H1 (cell line): ENCODE data around the gene KRTAP19-6. TPM values are rescaled to one million over a fixed set of nuclear protein-coding genes. Genes with fewer than 3 reads are reported as not detected.

Experiments
- CTCF ChIA-PET: fragments of 300-600 bp; sonication (Branson Sonifier 250); formaldehyde crosslinking; loops from one replicate; lab custom pipeline; 2021; ENCODE audit not compliant: partially characterized antibody; lab: Charles Lee
- POLR2A ChIA-PET: fragments of 300-600 bp; sonication (Branson Sonifier 250); formaldehyde crosslinking; loops from one replicate; lab custom pipeline; 2021; ENCODE audit warnings: inconsistent platforms; ENCODE audit not compliant: partially characterized antibody; lab: Charles Lee
- DNase-seq, 2 experiments: peaks; one replicate each; pipeline versions ENCODE4 v3.0.0 to v3.0.0-alpha.2; 2010 to 2022; ENCODE audit warnings: low spot score in 2 of 2, low read depth in 1 of 2, mixed read lengths in 1 of 2
- FAIRE-seq: peaks from 2 replicates; lab custom pipeline; 2011; peaks lifted over from hg19 to GRCh38; lab: Jason Lieb, UNC
- H2AFZ ChIP-seq: 2 replicates; pipeline ENCODE4 v1.8.1; 2012; ENCODE audit warnings: low read length, inconsistent platforms
- H2AK5ac ChIP-seq: 2 replicates; pipeline ENCODE4 v1.6.1; 2013; ENCODE audit warnings: low read depth, low read length
- H2BK120ac ChIP-seq: replicated peaks from 2 replicates; pipeline ENCODE3; 2013; ENCODE audit warnings: low read depth, low read length, inconsistent platforms
- H2BK12ac ChIP-seq: 2 replicates; pipeline ENCODE4 v1.6.1; 2013; ENCODE audit warnings: low read depth, low read length
- H2BK15ac ChIP-seq: 2 replicates; pipeline ENCODE4 v1.6.1; 2013; ENCODE audit warnings: low read length
- H2BK20ac ChIP-seq: 2 replicates; pipeline ENCODE4 v1.6.1; 2013; ENCODE audit warnings: low read length
- H2BK5ac ChIP-seq: 2 replicates; pipeline ENCODE4 v1.6.1; 2013; ENCODE audit warnings: low read depth, low read length
- H3K14ac ChIP-seq: 2 replicates; pipeline ENCODE4 v1.6.1; 2013; ENCODE audit warnings: inconsistent platforms; ENCODE audit not compliant: insufficient read length
- H3K18ac ChIP-seq: 2 replicates; pipeline ENCODE4 v1.6.1; 2013; ENCODE audit warnings: low read length; ENCODE audit errors: extremely low read depth
- H3K23ac ChIP-seq: 2 replicates; pipeline ENCODE4 v1.6.1; 2013; ENCODE audit warnings: inconsistent platforms; ENCODE audit not compliant: insufficient read length
- H3K23me2 ChIP-seq: 2 replicates; pipeline ENCODE4 v1.6.1; 2013; ENCODE audit warnings: low read depth, low read length
- H3K27ac ChIP-seq: 2 replicates; pipeline ENCODE4 v1.6.1; 2011; ENCODE audit warnings: low read depth, low read length, inconsistent platforms
- H3K27me3 ChIP-seq, 4 experiments: replicated peaks in 1 of 4; 1 replicate in 1 of 4; 2 replicates in 3 of 4; pipeline versions ENCODE4 v1.6.1 to v1.8.1; 2011 to 2013; ENCODE audit warnings: low read length in 3 of 4, mild to moderate bottlenecking in 3 of 4, inconsistent platforms in 2 of 4, mixed read lengths in 2 of 4, moderate library complexity in 1 of 4; ENCODE audit not compliant: control insufficient read depth in 3 of 4, insufficient read depth in 3 of 4; ENCODE audit errors: extremely low read depth in 1 of 4
- H3K36me3 ChIP-seq, 4 experiments: 2 replicates each; pipeline versions ENCODE4 v1.6.1 to v1.8.1; 2011 to 2013; ENCODE audit warnings: mild to moderate bottlenecking in 4 of 4, low read length in 3 of 4, moderate library complexity in 2 of 4, control low read depth in 1 of 4, inconsistent platforms in 1 of 4; ENCODE audit not compliant: insufficient read depth in 4 of 4, control insufficient read depth in 2 of 4
- H3K4ac ChIP-seq: replicated peaks from 2 replicates; pipeline ENCODE3; 2013; ENCODE audit warnings: low read length, low read depth, mixed read lengths, inconsistent platforms; ENCODE audit not compliant: insufficient read length
- H3K4me1 ChIP-seq, 4 experiments: replicated peaks in 1 of 4; 1 replicate in 1 of 4; 2 replicates in 3 of 4; pipeline versions ENCODE4 v1.6.1 to v1.8.1; 2011 to 2013; ENCODE audit warnings: low read length in 3 of 4, inconsistent platforms in 2 of 4, mixed read lengths in 1 of 4; ENCODE audit not compliant: insufficient read depth in 4 of 4, control insufficient read depth in 3 of 4
- H3K4me2 ChIP-seq, 2 experiments: 2 replicates each; pipeline versions ENCODE4 v1.6.1 to v1.8.1; 2011 to 2013; ENCODE audit warnings: low read depth in 2 of 2, low read length in 2 of 2, control low read depth in 1 of 2, inconsistent platforms in 1 of 2, mild to moderate bottlenecking in 1 of 2; ENCODE audit not compliant: insufficient read depth in 1 of 2
- H3K4me3 ChIP-seq, 4 experiments: fragments of 200-600, 300-600 bp in 1 of 4; sonication (generic), shearing (Covaris generic), sonication (Bioruptor Twin) in 1 of 4; 2 replicates each; pipeline versions ENCODE4 v1.5.1 to v1.8.1; 2011 to 2016; ENCODE audit warnings: low read length in 4 of 4, low read depth in 3 of 4, control low read depth in 2 of 4, inconsistent platforms in 2 of 4, mild to moderate bottlenecking in 2 of 4, mixed read lengths in 1 of 4, moderate library complexity in 1 of 4; ENCODE audit not compliant: insufficient read depth in 2 of 4; ENCODE audit errors: extremely low read depth in 1 of 4
- H3K56ac ChIP-seq: replicated peaks from 2 replicates; pipeline ENCODE3; 2013; ENCODE audit warnings: low read depth, mild to moderate bottlenecking, mixed read lengths, low read length, inconsistent platforms; ENCODE audit not compliant: insufficient read length
- H3K79me1 ChIP-seq: 2 replicates; pipeline ENCODE4 v1.6.1; 2013; ENCODE audit warnings: low read depth, low read length, control low read depth
- H3K79me2 ChIP-seq, 2 experiments: 2 replicates each; pipeline versions ENCODE4 v1.6.1 to v1.8.1; 2012 to 2013; ENCODE audit warnings: low read length in 2 of 2, mild to moderate bottlenecking in 2 of 2, inconsistent platforms in 1 of 2; ENCODE audit not compliant: insufficient read depth in 2 of 2, control insufficient read depth in 1 of 2
- H3K9ac ChIP-seq, 4 experiments: replicated peaks in 1 of 4; 1 replicate in 1 of 4; 2 replicates in 3 of 4; pipeline versions ENCODE4 v1.6.1 to v1.8.1; 2011 to 2013; ENCODE audit warnings: low read depth in 3 of 4, low read length in 3 of 4, control low read depth in 2 of 4, mild to moderate bottlenecking in 2 of 4, moderate library complexity in 2 of 4, inconsistent platforms in 1 of 4; ENCODE audit errors: extremely low read depth in 1 of 4
- H3K9me3 ChIP-seq, 2 experiments: 2 replicates each; pipeline versions ENCODE4 v1.6.1 to v1.8.1; 2012 to 2013; ENCODE audit warnings: mild to moderate bottlenecking in 2 of 2, moderate library complexity in 2 of 2, control low read depth in 1 of 2, inconsistent platforms in 1 of 2, low read depth in 1 of 2, low read length in 1 of 2, mixed read lengths in 1 of 2; ENCODE audit not compliant: insufficient read depth in 2 of 2
- H4K20me1 ChIP-seq, 2 experiments: replicated peaks in 1 of 2; 2 replicates each; pipeline versions ENCODE3 to v1.8.1; 2011 to 2013; ENCODE audit warnings: inconsistent platforms in 2 of 2, low read length in 2 of 2, mild to moderate bottlenecking in 1 of 2; ENCODE audit not compliant: insufficient read depth in 2 of 2, control insufficient read depth in 1 of 2
- H4K5ac ChIP-seq: 2 replicates; pipeline ENCODE4 v1.6.1; 2013; ENCODE audit warnings: low read length, low read depth, mixed read lengths, inconsistent platforms; ENCODE audit not compliant: insufficient read length
- H4K8ac ChIP-seq: 2 replicates; pipeline ENCODE4 v1.8.0; 2013; ENCODE audit warnings: mild to moderate bottlenecking, moderate library complexity, low read length, inconsistent platforms; ENCODE audit not compliant: insufficient read depth; ENCODE audit errors: extremely low read depth
- H4K91ac ChIP-seq: replicated peaks from 2 replicates; pipeline ENCODE3; 2013; ENCODE audit warnings: low read length, mixed read lengths, inconsistent platforms; ENCODE audit not compliant: insufficient read length
- CBX5 ChIP-seq: fragments of 300-800, 300-1000 bp; sonication (generic); IDR thresholded peaks from 2 replicates; pipeline ENCODE4 v1.7.1; 2016; ENCODE audit warnings: antibody characterized with exemption, low read length, low read depth
- CTCF ChIP-seq, 3 experiments: IDR thresholded peaks; 1 replicate in 2 of 3; 2 replicates in 1 of 3; pipeline versions ENCODE4 v1.5.1 to v1.6.1; 2011; ENCODE audit warnings: low read length in 3 of 3, mild to moderate bottlenecking in 3 of 3, inconsistent platforms in 2 of 3, low read depth in 1 of 3, moderate library complexity in 1 of 3; ENCODE audit not compliant: insufficient read depth in 1 of 3; ENCODE audit errors: control extremely low read depth in 1 of 3
- FOSL1 ChIP-seq: IDR thresholded peaks from 2 replicates; pipeline ENCODE4 v1.6.1; 2011; ENCODE audit warnings: mild to moderate bottlenecking, low read depth, low read length, moderate library complexity; ENCODE audit not compliant: insufficient read depth
- HDAC2 ChIP-seq, 2 experiments: fragments of 300-600 bp in 1 of 2; sonication (generic) in 1 of 2; IDR thresholded peaks; 2 replicates each; pipeline ENCODE4 v1.6.1; 2011 to 2012; ENCODE audit warnings: low read depth in 2 of 2, low read length in 2 of 2, mild to moderate bottlenecking in 2 of 2, moderate library complexity in 2 of 2, borderline replicate concordance in 1 of 2, inconsistent platforms in 1 of 2
- JUN ChIP-seq: IDR thresholded peaks from 2 replicates; pipeline ENCODE4 v1.6.1; 2011; ENCODE audit warnings: low read depth, mild to moderate bottlenecking, improper control_type of control experiment, low read length
- SP2 ChIP-seq: IDR thresholded peaks from 2 replicates; pipeline ENCODE4 v1.6.1; 2012; ENCODE audit warnings: mild to moderate bottlenecking, low read length, inconsistent platforms
- SRF ChIP-seq: IDR thresholded peaks from 2 replicates; pipeline ENCODE4 v1.6.1; 2011; ENCODE audit warnings: mild to moderate bottlenecking, low read depth, low read length, moderate library complexity
- TAF7 ChIP-seq: optimal IDR thresholded peaks from 2 replicates; pipeline ENCODE3; 2011; ENCODE audit warnings: low read depth, mild to moderate bottlenecking, inconsistent platforms, low read length, moderate library complexity, borderline replicate concordance
- TCF12 ChIP-seq: IDR thresholded peaks from 2 replicates; pipeline ENCODE4 v1.6.1; 2011; ENCODE audit warnings: low read depth, mild to moderate bottlenecking, low read length
- YY1 ChIP-seq: IDR thresholded peaks from 2 replicates; pipeline ENCODE4 v1.6.1; 2011; ENCODE audit warnings: low read depth, mild to moderate bottlenecking, low read length
- ZNF274 ChIP-seq: IDR thresholded peaks from 2 replicates; pipeline ENCODE4 v1.7.0; 2012; ENCODE audit warnings: low read length, borderline replicate concordance; ENCODE audit errors: extremely low read depth
- polyA plus RNA-seq, 7 experiments: library from polyadenylated mRNA; depleted of rRNA in 3 of 7; stranded (reverse) in 5 of 7; unstranded in 2 of 7; fragments of >200 nt in 5 of 7; fragments of 200-250 nt in 2 of 7; gene quantifications; 1 replicate in 5 of 7; 2 replicates in 1 of 7; 4 replicates in 1 of 7; pipeline versions ENCODE4 v1.2.1 to v1.2.3, GENCODE V29; 2011 to 2013; ENCODE audit warnings: missing spikeins in 2 of 7, mixed read lengths in 2 of 7
- total RNA-seq: library from RNA; stranded (reverse); fragmentation: NEBNext Ultra II Directional; extraction: Animal tissue kit (Norgen Biotek cat#: 25700); gene quantifications from 2 replicates; pipeline ENCODE4 v1.2.1, GENCODE V29; 2021

Gene KRTAP19-6
- total and polyA plus RNA-seq, 2 of the 8 experiments (the other 6 are each of a cell fraction or from before 2014, with no cell fraction given), result not detected

GRCh38 chr21:30590297-30590696, 48.6 kb upstream of the KRTAP19-6 start, which contains the start of gene KRTAP22-2:
KRTAP22-2 (minus strand) TSS chr21:30590397.
- Histone ChIP-seq H3K79me2 (no peaks in the 10 kb centered on the region), H4K91ac (no peak within 1 kb of the TSS), H3K4me2 (no peak within 1 kb of the TSS), H3K27me3 (no peaks in the 10 kb centered on the region), H2BK120ac (no peak within 1 kb of the TSS), H3K9ac (no peak within 1 kb of the TSS), H3K36me3 (no peaks in the 10 kb centered on the region), H3K56ac (no peak within 1 kb of the TSS), H3K9me3 (no peaks in the 10 kb centered on the region), H2BK15ac (no peak within 1 kb of the TSS), H3K18ac (no peak within 1 kb of the TSS), H3K23me2 (no peaks in the 10 kb centered on the region), H2AK5ac (no peak within 1 kb of the TSS), H3K4me3 (no peak within 1 kb of the TSS), H4K20me1 (no peaks in the 10 kb centered on the region), H4K8ac (no peak within 1 kb of the TSS), H3K79me1 (no peaks in the 10 kb centered on the region), H2BK20ac (no peak within 1 kb of the TSS), H3K14ac (no peak within 1 kb of the TSS), H2BK5ac (no peak within 1 kb of the TSS), H4K5ac (no peak within 1 kb of the TSS), H3K27ac (no peak within 1 kb of the TSS), H3K4ac (no peak within 1 kb of the TSS), H3K4me1 (no peaks in the 10 kb centered on the region), H3K23ac (no peak within 1 kb of the TSS), H2BK12ac (no peak within 1 kb of the TSS), H2AFZ (no peak within 1 kb of the TSS)
- TF ChIP-seq SP2 (no peak), ZNF274 (no peak), CBX5 (no peak), TAF7 (no peak), HDAC2 (IDR thresholded peaks at IDR 0.05; ENCODE audit: borderline replicate concordance in 1 of 2, low read depth in 2 of 2, low read length in 2 of 2) (no peak), FOSL1 (no peak), SRF (no peak), JUN (no peak), TCF12 (no peak), CTCF (IDR thresholded peaks at IDR 0.05; ENCODE audit: control extremely low read depth in 1 of 3, insufficient read depth in 1 of 3, low read depth in 1 of 3, low read length in 3 of 3) (no peak), YY1 (no peak)
- DNase-seq (no peak), FAIRE-seq (no peak)
- ChIA-PET CTCF (no interaction called here), POLR2A (no interaction called here)
